Endodermal cell (in vitro differentiated cells): ENCODE results near the gene DARS1. TPM values are rescaled to one million over a fixed set of nuclear protein-coding genes. Genes with fewer than 3 reads are reported as not detected.

Experiments
- DNase-seq: peaks from one replicate; pipeline ENCODE4 v3.0.0-alpha.2; 2017
- H3K27ac ChIP-seq: 2 replicates; pipeline ENCODE4 v1.5.1; 2013; ENCODE audit warnings: mild to moderate bottlenecking, low read depth, low read length, moderate library complexity
- H3K27me3 ChIP-seq: 2 replicates; pipeline ENCODE4 v1.6.1; 2013; ENCODE audit warnings: mild to moderate bottlenecking, low read length, moderate library complexity; ENCODE audit not compliant: insufficient read depth, control insufficient read depth, poor library complexity, severe bottlenecking
- H3K36me3 ChIP-seq: 2 replicates; pipeline ENCODE4 v1.7.0; 2013; ENCODE audit warnings: mild to moderate bottlenecking, low read length, moderate library complexity; ENCODE audit not compliant: control insufficient read depth, insufficient read depth
- H3K4me1 ChIP-seq: one replicate; pipeline ENCODE4 v1.7.0; 2013; ENCODE audit warnings: low read length; ENCODE audit not compliant: control insufficient read depth, insufficient read depth
- H3K4me3 ChIP-seq: 2 replicates; pipeline ENCODE4 v1.5.1; 2013; ENCODE audit warnings: mild to moderate bottlenecking, low read length, moderate library complexity
- H3K9ac ChIP-seq: 2 replicates; pipeline ENCODE4 v1.6.1; 2013; ENCODE audit warnings: mild to moderate bottlenecking, low read length, moderate library complexity; ENCODE audit not compliant: poor library complexity, severe bottlenecking; ENCODE audit errors: extremely low read depth
- H3K9me3 ChIP-seq: 2 replicates; pipeline ENCODE4 v1.6.1; 2013; ENCODE audit warnings: mild to moderate bottlenecking, low read length, moderate library complexity; ENCODE audit not compliant: control insufficient read depth
- H3K27ac Mint-ChIP-seq: 2 replicates; pipeline ENCODE4 v1.8.0; 2020; ENCODE audit warnings: mixed read lengths
- H3K27me3 Mint-ChIP-seq: 2 replicates; pipeline ENCODE4 v1.8.0; 2021; ENCODE audit warnings: mild to moderate bottlenecking, mixed read lengths; ENCODE audit not compliant: insufficient read depth
- H3K36me3 Mint-ChIP-seq: 2 replicates; pipeline ENCODE4 v1.8.0; 2020; ENCODE audit warnings: low read depth, mixed read lengths
- H3K4me1 Mint-ChIP-seq: 2 replicates; pipeline ENCODE4 v1.8.0; 2020; ENCODE audit warnings: mixed read lengths
- H3K4me3 Mint-ChIP-seq: 2 replicates; pipeline ENCODE4 v1.8.0; 2020; ENCODE audit warnings: mild to moderate bottlenecking, moderate library complexity, mixed read lengths
- H3K9me3 Mint-ChIP-seq: 2 replicates; pipeline ENCODE4 v1.8.0; 2020; ENCODE audit warnings: mild to moderate bottlenecking, mixed read lengths
- WGBS, 2 experiments: methylation state at CpG; one replicate each; pipeline versions ENCODE4 v1.1.5 to v1.1.7; 2013; ENCODE audit warnings: missing lambda C conversion rate in 2 of 2, mixed read lengths in 1 of 2; ENCODE audit not compliant: insufficient coverage in 1 of 2, insufficient read length in 1 of 2; 5-methylcytosine and 5-hydroxymethylcytosine counted together
- total RNA-seq, 2 donors: library from RNA; stranded (reverse); fragmentation: NEBNext Ultra II Directional in 1 of 2; extraction: Animal tissue kit (Norgen Biotek cat#: 25700) in 1 of 2; gene quantifications; 2 replicates in 1 of 2; 3 replicates in 1 of 2; pipeline ENCODE4 v1.2.1, GENCODE V29; 2021
- TF ChIP-seq, protein P1 (sequence below): fragments of 200-600 bp; sonication (generic); conservative IDR thresholded peaks from 2 replicates; pipeline ENCODE4 v1.5.0; 2021; ENCODE audit warnings: antibody characterized with exemption, mild to moderate bottlenecking

Gene DARS1
- total RNA-seq, 2 donors from 2014 or later, result 70.5 to 75.9 TPM

- H3K27me3 ChIP-seq, result no peaks in the 10 kb centered on the region
- H3K9ac ChIP-seq, result no peak overlapping the region
- H3K27ac ChIP-seq, result no peak overlapping the region
- Mint-ChIP-seq H3K4me1 (peaks cover 11% of the 10 kb centered on the region), H3K4me3 (no peak overlapping the region), H3K27me3 (no peaks in the 10 kb centered on the region), H3K9me3 (no peaks in the 10 kb centered on the region), H3K27ac (no peak overlapping the region), H3K36me3 (no peaks in the 10 kb centered on the region)
- no peaks in the 10 kb centered on the region for H3K9me3 ChIP-seq
- no peak overlapping the region for H3K4me3 ChIP-seq
- no peaks in the 10 kb centered on the region for H3K36me3 ChIP-seq
- peak; percentile 95 for DNase-seq
- TF ChIP-seq, protein P1, sequence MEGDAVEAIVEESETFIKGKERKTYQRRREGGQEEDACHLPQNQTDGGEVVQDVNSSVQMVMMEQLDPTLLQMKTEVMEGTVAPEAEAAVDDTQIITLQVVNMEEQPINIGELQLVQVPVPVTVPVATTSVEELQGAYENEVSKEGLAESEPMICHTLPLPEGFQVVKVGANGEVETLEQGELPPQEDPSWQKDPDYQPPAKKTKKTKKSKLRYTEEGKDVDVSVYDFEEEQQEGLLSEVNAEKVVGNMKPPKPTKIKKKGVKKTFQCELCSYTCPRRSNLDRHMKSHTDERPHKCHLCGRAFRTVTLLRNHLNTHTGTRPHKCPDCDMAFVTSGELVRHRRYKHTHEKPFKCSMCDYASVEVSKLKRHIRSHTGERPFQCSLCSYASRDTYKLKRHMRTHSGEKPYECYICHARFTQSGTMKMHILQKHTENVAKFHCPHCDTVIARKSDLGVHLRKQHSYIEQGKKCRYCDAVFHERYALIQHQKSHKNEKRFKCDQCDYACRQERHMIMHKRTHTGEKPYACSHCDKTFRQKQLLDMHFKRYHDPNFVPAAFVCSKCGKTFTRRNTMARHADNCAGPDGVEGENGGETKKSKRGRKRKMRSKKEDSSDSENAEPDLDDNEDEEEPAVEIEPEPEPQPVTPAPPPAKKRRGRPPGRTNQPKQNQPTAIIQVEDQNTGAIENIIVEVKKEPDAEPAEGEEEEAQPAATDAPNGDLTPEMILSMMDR, result peak; percentile 83
- 34 to 37% methylated on average over 3 to 5 of the region's 5 CpGs for WGBS, 2 experiments
- H3K4me1 ChIP-seq, result peaks cover 3% of the 10 kb centered on the region
Observed at GRCh38 chr2:135997380-135997779, 12.0 kb upstream of the DARS1 start.

DNA sequence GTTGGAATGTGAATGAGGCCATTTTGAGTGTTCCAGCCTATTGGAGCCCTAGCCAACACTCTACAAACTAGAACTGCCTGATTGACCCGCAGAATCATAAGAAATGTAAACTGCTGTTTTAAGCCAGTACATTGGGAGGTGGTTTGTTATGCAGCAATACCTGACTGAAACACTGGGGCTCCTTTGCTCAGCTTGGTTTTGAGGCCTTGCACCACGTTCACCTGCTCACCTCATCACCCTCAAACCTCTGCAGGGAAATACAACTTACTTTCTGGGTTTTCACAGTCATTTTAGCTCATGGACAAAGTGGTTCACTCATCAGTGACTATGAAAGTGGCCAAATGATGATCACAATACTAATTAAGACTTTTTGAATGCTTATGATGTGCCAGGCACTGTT is 10.9 kb upstream of the DARS1 start:
- H3K4me1 ChIP-seq, result peaks cover 3% of the 10 kb centered on the region
- H3K9me3 Mint-ChIP-seq, result no peaks in the 10 kb centered on the region
- H3K4me1 Mint-ChIP-seq, result peaks cover 11% of the 10 kb centered on the region
- no peaks in the 10 kb centered on the region for H3K27me3 Mint-ChIP-seq
- no peaks in the 10 kb centered on the region for H3K9me3 ChIP-seq
- H3K36me3 ChIP-seq, result no peaks in the 10 kb centered on the region
- 97 to 100% methylated on average over 1 to 2 of the region's 2 CpGs for WGBS, 2 experiments
- TF ChIP-seq, protein P1, result no peak
- no peak overlapping the region for H3K9ac ChIP-seq
- H3K27ac ChIP-seq, result no peak overlapping the region
- H3K36me3 Mint-ChIP-seq, result no peaks in the 10 kb centered on the region
- no peak for DNase-seq
- H3K27ac Mint-ChIP-seq, result no peak overlapping the region
- H3K27me3 ChIP-seq, result no peaks in the 10 kb centered on the region
- H3K4me3 ChIP-seq, result no peak overlapping the region
- no peak overlapping the region for H3K4me3 Mint-ChIP-seq

GRCh38 chr2:135994281-135994680 is 8.9 kb upstream of the DARS1 start:
- H3K4me3 ChIP-seq, result no peak overlapping the region
- no peaks in the 10 kb centered on the region for H3K27me3 Mint-ChIP-seq
- no peak for DNase-seq
- TF ChIP-seq, protein P1, result no peak
- no peaks in the 10 kb centered on the region for H3K27me3 ChIP-seq
- no peaks in the 10 kb centered on the region for H3K36me3 Mint-ChIP-seq
- H3K36me3 ChIP-seq, result no peaks in the 10 kb centered on the region
- no peak overlapping the region for H3K4me3 Mint-ChIP-seq
- H3K9ac ChIP-seq, result no peak overlapping the region
- no peaks in the 10 kb centered on the region for H3K9me3 ChIP-seq
- no peak overlapping the region for H3K27ac Mint-ChIP-seq
- no peak overlapping the region for H3K27ac ChIP-seq
- H3K4me1 ChIP-seq, result no peaks in the 10 kb centered on the region
- peaks cover 2% of the 10 kb centered on the region for H3K4me1 Mint-ChIP-seq
- no peaks in the 10 kb centered on the region for H3K9me3 Mint-ChIP-seq
- WGBS, 2 experiments, result 94 to 96% methylated on average over 3 of the region's 3 CpGs
